Omental fat pad (tissue), 4 donors: ENCODE measurements around the gene PRKG2. TPM values are rescaled to one million over a fixed set of nuclear protein-coding genes. Genes with fewer than 3 reads are reported as not detected.

Source experiments
- ATAC-seq: fragments of 150-250 bp; one replicate; pipeline ENCODE4 v1.9.1; 2016; ENCODE audit warnings: mild to moderate bottlenecking, moderate library complexity; ENCODE audit not compliant: low FRiP score
- DNase-seq: peaks from one replicate; pipeline ENCODE4 v3.0.0-alpha.2; 2019; ENCODE audit warnings: low spot score
- total RNA-seq, 4 donors: library from RNA; depleted of rRNA; stranded (reverse); fragments of >200 nt; gene quantifications; one replicate each; pipeline ENCODE4 v1.1.0, GENCODE V29; 2016
- TF ChIP-seq, protein P1 (sequence below), 3 donors: fragments of 450-650 bp; IDR thresholded peaks; one replicate each; pipeline ENCODE4 v1.5.1; 2016 to 2017; ENCODE audit warnings: antibody characterized with exemption in 3 of 3, mild to moderate bottlenecking in 3 of 3, moderate library complexity in 2 of 3

Gene PRKG2
- total RNA-seq, 4 donors from 2014 or later: 0.13 to 1.2 (median 1.1) TPM; not detected in 1

GRCh38 chr4:81204571-81204970 is 10.5 kb downstream of the PRKG2 start:
- no peak for ATAC-seq
- TF ChIP-seq, protein P1, sequence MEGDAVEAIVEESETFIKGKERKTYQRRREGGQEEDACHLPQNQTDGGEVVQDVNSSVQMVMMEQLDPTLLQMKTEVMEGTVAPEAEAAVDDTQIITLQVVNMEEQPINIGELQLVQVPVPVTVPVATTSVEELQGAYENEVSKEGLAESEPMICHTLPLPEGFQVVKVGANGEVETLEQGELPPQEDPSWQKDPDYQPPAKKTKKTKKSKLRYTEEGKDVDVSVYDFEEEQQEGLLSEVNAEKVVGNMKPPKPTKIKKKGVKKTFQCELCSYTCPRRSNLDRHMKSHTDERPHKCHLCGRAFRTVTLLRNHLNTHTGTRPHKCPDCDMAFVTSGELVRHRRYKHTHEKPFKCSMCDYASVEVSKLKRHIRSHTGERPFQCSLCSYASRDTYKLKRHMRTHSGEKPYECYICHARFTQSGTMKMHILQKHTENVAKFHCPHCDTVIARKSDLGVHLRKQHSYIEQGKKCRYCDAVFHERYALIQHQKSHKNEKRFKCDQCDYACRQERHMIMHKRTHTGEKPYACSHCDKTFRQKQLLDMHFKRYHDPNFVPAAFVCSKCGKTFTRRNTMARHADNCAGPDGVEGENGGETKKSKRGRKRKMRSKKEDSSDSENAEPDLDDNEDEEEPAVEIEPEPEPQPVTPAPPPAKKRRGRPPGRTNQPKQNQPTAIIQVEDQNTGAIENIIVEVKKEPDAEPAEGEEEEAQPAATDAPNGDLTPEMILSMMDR (IDR thresholded peaks at IDR 0.05): no peak
- DNase-seq: no peak

GRCh38 chr4:81199831-81200230 is 15.2 kb downstream of the PRKG2 start:
- TF ChIP-seq, protein P1 (IDR thresholded peaks at IDR 0.05): no peak
- ATAC-seq: no peak
- no peak for DNase-seq

DNA sequence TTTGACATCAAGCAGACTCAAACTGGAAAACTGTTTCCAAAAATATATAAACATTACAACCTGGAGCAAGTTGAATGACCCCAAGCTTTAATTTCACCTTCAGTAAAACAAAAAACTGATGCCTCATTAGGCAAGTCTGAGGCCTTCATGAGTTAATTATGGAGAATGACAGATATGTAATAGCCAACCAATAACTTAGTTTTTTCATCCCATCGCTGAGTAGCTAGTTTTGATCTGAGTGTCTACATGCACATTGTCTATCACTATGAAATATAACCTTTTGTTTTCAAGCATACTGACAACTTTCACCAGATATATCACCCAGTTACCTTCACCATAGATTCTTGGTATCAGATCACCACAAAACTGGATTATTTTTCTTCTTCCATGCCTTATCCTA is 16.4 kb downstream of the PRKG2 start:
- ATAC-seq: no peak
- DNase-seq: no peak
- TF ChIP-seq, protein P1 (IDR thresholded peaks at IDR 0.05): no peak

GRCh38 chr4:81197864-81198524 is 17.0 kb downstream of the PRKG2 start:
- no peak for ATAC-seq
- TF ChIP-seq, protein P1 (IDR thresholded peaks at IDR 0.05): no peak
- DNase-seq: no peak

GRCh38 chr4:81196126-81196650 is 18.8 kb downstream of the PRKG2 start:
- ATAC-seq (no peak), DNase-seq (no peak)
- TF ChIP-seq, protein P1 (IDR thresholded peaks at IDR 0.05): no peak

DNA sequence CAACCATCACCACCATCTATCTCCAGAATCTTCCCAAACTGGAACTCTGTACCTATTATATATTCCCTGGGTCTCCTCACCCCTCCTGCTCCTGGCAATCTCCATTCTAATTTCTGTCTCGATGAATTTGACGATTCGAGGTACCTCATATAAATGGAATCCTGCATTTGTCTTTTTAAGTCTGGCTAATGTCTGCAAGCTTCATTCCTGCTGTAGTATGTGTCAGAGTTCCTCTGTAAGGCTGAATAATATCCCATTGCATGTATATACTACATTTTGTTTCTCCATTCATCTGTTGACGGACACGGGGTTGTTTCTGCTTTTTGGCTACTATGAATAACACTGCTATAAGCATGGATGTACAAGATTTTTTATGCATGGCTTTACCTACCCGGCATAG is 19.5 kb downstream of the PRKG2 start:
- no peak for ATAC-seq
- TF ChIP-seq, protein P1 (IDR thresholded peaks at IDR 0.05): no peak
- no peak for DNase-seq

DNA sequence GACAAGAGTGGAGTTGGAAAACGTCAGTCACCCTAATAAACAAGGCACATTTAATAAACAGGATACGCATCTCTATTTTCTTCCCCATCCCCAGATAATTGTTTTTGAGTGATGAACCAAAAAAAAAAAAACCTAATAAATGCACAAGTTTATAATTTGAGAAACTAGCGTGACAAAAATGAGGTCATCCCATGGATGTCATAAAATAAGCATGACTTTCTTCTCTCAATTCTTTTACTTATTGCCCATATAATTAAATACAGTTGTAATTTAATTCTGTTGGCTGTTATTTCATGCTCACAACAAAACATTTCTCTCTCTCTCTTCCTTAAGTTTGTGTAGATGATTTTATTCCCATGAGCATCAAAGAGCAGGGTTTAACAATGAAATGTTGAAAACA is 20.7 kb downstream of the PRKG2 start:
- TF ChIP-seq, protein P1 (IDR thresholded peaks at IDR 0.05): no peak
- no peak for DNase-seq
- ATAC-seq: no peak
